ENCODE data around the gene DRC1. TPM values are rescaled to one million over a fixed set of nuclear protein-coding genes. Genes with fewer than 3 reads are reported as not detected.
"Not testable (repeated sequence)": the region's sequence is repeated elsewhere in the genome, so short reads cannot be mapped to it uniquely, and the experiment has no call there.

DRC1 gene
- total RNA-seq (2014; rRNA removed; shearing (Covaris generic)), result not detected in 2 replicates

- DNase-seq (ENCODE audit: low spot score), result no peak
Observed at GRCh38 chr2:26401739-26402541, at the start of gene DRC1. Gene DRC1, plus strand, starts transcription at chr2:26401920. Its CDS starts 70 bp downstream, at chr2:26401990.

DNA sequence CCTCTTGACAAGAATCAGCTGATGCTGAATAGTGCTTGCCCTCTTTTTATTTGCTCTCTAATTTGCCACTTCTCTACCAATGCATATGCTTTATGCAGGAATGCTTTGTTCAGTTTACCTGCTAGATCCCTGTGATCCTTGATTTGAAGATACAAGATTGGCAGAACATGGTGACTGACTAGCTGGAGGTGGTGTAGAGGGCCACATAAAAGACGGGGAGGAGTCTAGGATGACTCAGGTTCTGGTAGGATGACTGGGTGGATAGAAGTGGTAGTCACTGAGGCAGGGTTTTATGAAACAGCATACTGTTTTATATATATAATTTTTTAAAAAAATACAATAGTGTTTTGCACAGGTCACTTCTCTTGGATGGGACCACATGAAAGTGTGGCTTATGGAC, 48.8 kb upstream of the DRC1 start:
- no peak for DNase-seq (ENCODE audit: low spot score)

DNA sequence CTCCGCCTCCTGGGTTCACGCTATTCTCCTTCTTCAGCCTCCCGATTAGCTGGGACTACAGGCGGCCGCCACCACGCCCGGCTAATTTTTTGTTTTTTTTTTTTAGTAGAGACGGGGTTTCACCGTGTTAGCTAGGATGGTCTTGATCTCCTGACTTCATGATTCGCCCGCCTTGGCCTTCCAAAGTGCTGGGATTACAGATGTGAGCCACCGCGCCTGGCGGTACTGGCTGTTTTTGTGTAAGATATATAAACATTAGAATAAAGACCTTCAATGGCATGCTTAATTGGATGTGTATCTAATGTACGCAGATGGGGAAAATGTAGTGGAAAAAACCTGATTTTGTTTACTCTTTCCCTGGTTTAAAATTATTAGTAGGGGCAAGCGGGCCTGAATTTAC, 47.3 kb upstream of the DRC1 start:
- not testable (repeated sequence) for DNase-seq (ENCODE audit: low spot score)

DNA sequence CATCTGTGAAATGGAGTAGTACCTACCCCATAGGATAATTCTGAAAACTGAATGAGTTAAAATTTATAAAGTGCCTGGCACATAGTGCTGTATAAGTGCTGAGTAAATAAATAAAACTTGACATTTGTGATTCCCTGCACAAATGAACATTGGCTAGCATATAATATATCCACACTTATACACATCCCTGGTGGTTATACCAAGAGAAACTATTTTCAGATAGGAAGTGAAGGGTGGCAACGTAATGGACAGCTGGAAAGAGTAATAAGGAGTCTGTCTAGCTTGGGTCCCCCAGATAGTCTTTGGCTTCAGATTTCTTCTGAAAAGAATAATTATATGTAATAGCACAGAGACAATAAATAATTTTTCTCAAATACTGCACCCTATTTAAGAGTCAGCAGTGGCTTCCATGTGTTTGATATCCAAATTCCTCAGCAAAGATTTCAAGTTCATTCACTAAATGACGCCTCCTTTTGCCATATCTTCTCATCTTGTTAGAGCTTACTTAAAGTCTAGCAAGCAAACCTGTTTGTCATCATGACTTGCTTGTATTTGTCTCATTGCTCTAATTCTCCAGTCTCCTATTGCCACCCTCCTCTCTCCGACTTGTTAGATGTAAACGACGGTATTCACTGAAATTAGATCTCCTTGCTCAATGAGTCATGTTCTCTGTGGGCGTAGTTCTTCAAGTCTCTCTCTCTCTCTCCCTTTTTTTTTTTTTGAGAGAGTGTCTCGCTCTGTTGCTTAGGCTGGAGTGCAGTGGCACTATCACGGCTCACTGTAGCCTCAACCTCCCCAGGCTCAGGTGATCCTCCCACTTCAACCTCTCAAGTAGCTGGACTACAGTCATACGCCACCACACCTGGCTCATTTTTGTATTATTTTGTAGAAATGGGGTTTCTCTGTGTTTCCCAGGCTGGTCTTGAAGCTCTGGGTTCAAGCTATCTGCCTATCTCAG, 46.4 kb upstream of the DRC1 start:
- DNase-seq (ENCODE audit: low spot score), result peak; percentile 82

- no peak for DNase-seq (ENCODE audit: low spot score)
Observed at GRCh38 chr2:26356111-26356510, 45.6 kb upstream of the DRC1 start.

DNA sequence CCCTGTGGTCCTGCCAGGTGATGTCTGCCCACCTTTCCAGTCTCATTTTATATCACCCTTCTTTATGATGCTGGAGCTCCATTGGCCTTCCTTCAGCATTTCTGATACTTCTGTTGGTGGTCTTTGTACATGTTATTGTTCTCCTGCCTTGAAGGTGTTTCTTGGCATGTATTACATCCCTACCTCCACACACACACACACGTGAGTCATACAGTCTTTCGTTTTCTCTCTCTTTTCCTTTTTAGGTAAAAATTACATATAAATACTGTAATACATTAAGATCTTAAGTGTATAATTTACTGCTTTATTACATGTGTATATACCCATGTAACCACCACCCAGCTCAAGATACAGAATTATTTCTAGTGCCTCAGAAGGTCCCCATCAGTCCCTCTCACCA, 44.9 kb upstream of the DRC1 start:
- no peak for DNase-seq (ENCODE audit: low spot score)

- no peak for DNase-seq (ENCODE audit: low spot score)
Observed at GRCh38 chr2:26359886-26360473, 41.7 kb upstream of the DRC1 start.

GRCh38 chr2:26363323-26363722, 38.4 kb upstream of the DRC1 start:
- DNase-seq (ENCODE audit: low spot score), result peak; percentile 48

GRCh38 chr2:26363958-26364357, 37.8 kb upstream of the DRC1 start:
- no peak for DNase-seq (ENCODE audit: low spot score)

DNA sequence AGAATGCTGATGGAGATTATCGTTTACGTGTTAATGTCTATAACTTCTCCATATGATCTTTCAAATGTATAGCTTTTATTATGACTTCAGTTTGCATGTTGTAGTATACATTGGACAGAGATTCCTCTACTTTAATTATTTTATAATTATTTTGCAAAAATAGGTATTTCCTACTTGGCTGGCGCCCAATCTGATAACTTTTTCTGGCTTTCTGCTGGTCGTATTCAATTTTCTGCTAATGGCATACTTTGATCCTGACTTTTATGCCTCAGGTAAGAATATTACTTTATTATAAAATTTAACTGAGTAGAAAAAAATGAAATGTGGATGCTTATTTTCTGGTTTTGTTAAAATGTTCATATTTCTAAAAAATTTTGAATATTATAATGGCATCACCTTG, 37.1 kb upstream of the DRC1 start:
- no peak for DNase-seq (ENCODE audit: low spot score)

GRCh38 chr2:26366957-26367356, 34.8 kb upstream of the DRC1 start:
- no peak for DNase-seq (ENCODE audit: low spot score)

DNA sequence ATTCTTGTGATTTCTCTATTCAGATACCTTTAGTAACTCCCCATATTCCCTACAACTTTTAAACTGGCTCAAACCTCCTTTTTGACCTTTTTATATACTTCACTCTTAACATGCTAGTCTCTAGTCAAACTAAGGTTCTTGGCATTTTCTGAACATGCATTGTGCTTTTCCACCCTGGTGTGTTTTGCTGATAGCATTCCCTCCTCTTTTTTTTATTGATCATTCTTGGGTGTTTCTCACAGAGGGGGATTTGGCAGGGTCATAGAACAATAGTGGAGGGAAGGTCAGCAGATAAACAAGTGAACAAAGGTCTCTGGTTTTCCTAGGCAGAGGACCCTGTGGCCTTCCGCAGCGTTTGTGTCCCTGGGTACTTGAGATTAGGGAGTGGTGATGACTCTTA, 32.1 kb upstream of the DRC1 start:
- DNase-seq (ENCODE audit: low spot score), result not testable (repeated sequence)

DNA sequence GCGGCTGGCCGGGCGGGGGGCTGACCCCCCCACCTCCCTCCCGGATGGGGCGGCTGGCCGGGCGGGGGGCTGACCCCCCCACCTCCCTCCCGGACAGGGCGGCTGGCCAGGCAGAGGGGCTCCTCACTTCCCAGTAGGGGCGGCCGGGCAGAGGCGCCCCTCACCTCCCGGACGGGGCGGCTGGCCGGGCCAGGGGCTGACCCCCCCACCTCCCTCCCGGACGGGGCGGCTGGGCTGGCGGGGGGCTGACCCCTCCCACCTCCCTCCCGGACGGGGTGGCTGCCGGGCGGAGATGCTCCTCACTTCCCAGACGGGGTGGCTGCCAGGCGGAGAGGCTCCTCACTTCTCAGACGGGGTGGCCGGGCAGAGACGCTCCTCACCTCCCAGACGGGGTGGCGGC, 30.8 kb upstream of the DRC1 start:
- DNase-seq (ENCODE audit: low spot score), result not testable (repeated sequence)

DNA sequence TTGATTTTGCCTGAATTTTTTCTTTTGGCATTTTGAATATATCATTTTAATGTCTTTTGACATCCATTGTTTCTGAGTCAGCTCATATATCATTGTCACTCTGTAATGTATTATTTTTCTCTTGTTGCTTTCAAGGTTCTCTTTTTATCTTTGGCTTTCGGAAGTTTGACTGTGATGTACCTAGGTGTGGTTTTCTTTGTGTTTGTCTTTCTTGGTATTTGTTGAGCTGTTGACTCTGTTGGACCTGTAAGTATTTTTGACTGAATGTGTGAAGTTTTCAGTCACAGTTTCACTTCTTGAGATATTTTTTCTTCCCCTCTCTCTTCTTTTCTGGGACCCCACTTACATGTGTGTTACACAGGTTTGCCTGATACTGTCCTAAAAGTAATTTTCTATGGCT, 24.9 kb upstream of the DRC1 start:
- DNase-seq (ENCODE audit: low spot score), result no peak

GRCh38 chr2:26380281-26380680, 21.4 kb upstream of the DRC1 start:
- no peak for DNase-seq (ENCODE audit: low spot score)

DNA sequence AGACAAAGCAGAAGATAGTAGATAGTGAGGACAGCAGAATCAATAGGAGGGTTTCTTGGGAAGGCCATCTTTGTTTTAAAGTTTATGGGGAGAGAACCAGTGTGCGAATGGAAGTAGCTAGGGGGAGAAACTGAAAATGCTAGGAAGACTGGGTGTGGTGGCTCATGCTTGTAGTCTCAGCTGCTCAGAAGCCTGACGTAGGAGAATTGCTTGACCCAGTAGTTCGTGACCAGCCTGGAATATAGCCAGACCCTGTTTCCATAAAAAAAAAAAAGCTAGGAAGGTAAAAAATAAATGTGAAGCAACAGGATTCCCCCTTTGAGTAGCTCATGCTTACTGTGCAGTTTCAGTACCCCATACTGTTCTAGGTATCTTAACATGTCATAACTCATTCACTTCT, 19.2 kb upstream of the DRC1 start:
- DNase-seq (ENCODE audit: low spot score), result no peak

- no peak for DNase-seq (ENCODE audit: low spot score)
Observed at GRCh38 chr2:26384183-26384582, 17.5 kb upstream of the DRC1 start.

DNA sequence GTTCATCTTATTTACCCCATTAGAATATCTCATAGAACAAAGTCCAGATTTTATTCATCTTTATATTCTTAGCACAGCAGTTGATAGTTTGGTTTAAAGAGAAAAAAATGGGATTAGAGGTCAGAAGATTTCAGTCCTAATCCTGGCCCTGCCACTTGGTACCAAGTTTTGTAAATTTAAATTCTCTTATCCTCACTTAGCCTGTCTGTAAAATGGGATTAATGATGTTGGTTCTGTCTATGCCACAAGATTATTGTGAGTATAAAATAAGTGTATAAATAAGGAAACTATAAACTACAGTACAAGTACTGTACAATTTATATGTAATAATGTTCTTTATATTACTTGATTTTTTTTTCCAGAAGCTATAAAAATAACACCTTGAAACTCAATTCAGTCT, 17.1 kb upstream of the DRC1 start:
- DNase-seq (ENCODE audit: low spot score), result no peak

DNA sequence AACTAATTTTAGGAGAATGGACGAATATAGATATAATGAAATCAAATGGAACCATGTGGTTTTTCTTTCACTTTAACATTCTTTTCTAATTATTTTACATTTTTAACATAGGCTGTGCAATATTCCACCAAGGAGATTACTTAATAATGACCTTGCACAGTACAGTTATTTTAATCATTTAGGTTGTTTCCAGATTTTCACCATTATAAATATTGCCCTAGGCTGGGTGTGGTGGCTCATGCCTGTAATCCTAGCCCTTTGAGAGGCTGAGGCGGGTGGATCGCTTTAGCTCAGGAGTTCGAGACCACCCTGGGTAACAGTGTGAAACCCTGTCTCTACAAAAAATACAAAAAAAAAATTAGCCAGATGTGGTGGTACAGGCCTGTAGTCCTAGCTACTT, 14.5 kb upstream of the DRC1 start:
- no peak for DNase-seq (ENCODE audit: low spot score)

DNA sequence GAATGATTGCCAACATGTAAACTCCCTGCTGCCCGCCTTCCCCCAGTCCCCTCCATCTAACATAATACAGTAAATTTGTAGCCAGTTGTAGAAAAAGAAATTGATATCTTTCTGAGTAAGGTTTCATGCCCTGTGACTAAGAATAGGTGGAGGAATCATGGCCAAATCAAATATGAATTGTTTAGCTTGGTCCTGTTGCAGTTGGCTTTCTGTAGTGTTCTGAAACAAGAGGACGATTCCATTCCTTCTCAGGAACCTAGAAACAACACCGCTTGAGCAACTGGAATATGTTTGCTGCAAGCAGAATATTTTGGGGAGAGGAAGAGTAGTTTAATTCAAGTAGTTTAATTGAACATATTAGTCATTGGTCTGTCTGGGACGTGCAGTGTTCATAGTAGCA, 7.0 kb upstream of the DRC1 start:
- no peak for DNase-seq (ENCODE audit: low spot score)

GRCh38 chr2:26395394-26395793, 6.3 kb upstream of the DRC1 start:
- no peak for DNase-seq (ENCODE audit: low spot score)

- no peak for DNase-seq (ENCODE audit: low spot score)
Observed at GRCh38 chr2:26396734-26397298, 4.9 kb upstream of the DRC1 start.
